Raji (cell line): ENCODE data around the gene IGFBP3.

ENCODE experiments used
- POLR2A ChIP-seq: IDR thresholded peaks from 2 replicates; pipeline ENCODE4 v1.6.1; 2011; ENCODE audit warnings: low read depth, low read length, control low read depth; ENCODE audit not compliant: insufficient read depth

IGFBP3 gene

GRCh38 chr7:45910855-45911254 lies 10.2 kb downstream of the IGFBP3 start:
- no peak for TF ChIP-seq POLR2A

- TF ChIP-seq POLR2A = no peak
These were observed 11.5 kb downstream of the IGFBP3 start for GRCh38 chr7:45909561-45909960.

- TF ChIP-seq POLR2A = no peak
These were observed 18.3 kb downstream of the IGFBP3 start for GRCh38 chr7:45902820-45903219.

- TF ChIP-seq POLR2A = no peak
These were observed 19.5 kb downstream of the IGFBP3 start for GRCh38 chr7:45901566-45901965.

GRCh38 chr7:45898222-45898621 lies 22.9 kb downstream of the IGFBP3 start:
- TF ChIP-seq POLR2A = no peak

GRCh38 chr7:45897042-45897690 lies 23.9 kb downstream of the IGFBP3 start:
- TF ChIP-seq POLR2A = no peak

- TF ChIP-seq POLR2A = no peak
These were observed 26.4 kb downstream of the IGFBP3 start for GRCh38 chr7:45894665-45895062.

- no peak for TF ChIP-seq POLR2A
These were observed 26.9 kb downstream of the IGFBP3 start for GRCh38 chr7:45893996-45894664.

- TF ChIP-seq POLR2A = no peak
These were observed 27.6 kb downstream of the IGFBP3 start for GRCh38 chr7:45893374-45893995.

- TF ChIP-seq POLR2A = no peak
These were observed 28.6 kb downstream of the IGFBP3 start for GRCh38 chr7:45892407-45893035.

GRCh38 chr7:45891462-45892402 lies 29.3 kb downstream of the IGFBP3 start:
- TF ChIP-seq POLR2A = no peak

GRCh38 chr7:45890902-45891461 lies 30.1 kb downstream of the IGFBP3 start:
- no peak for TF ChIP-seq POLR2A

GRCh38 chr7:45890125-45890901 lies 30.8 kb downstream of the IGFBP3 start:
- no peak for TF ChIP-seq POLR2A
